CD4-positive, CD25-positive, alpha-beta regulatory T cell (primary cell): Measurements from ENCODE around the gene GOLT1A. TPM values are rescaled to one million over a fixed set of nuclear protein-coding genes. Genes with fewer than 3 reads are reported as not detected.

Source experiments
- ATAC-seq, 2 donors: fragments of 150-1000 bp; cut with Tn5 transposase; one replicate each; pipeline ENCODE4 v1.10.0; 2021; ENCODE audit warnings: low read depth in 2 of 2, moderate number of reproducible peaks in 2 of 2, moderate library complexity in 1 of 2
- DNase-seq, 3 donors: peaks; one replicate each; pipeline versions ENCODE4 v3.0.0 to v3.0.0-alpha.2; 2012 to 2022; ENCODE audit warnings: mixed read lengths in 1 of 3
- H3K27ac ChIP-seq: one replicate; pipeline ENCODE4 v1.7.0; 2013; ENCODE audit warnings: mild to moderate bottlenecking, low read length; ENCODE audit not compliant: insufficient read depth, poor library complexity, severe bottlenecking
- H3K27me3 ChIP-seq: one replicate; pipeline ENCODE4 v1.7.0; 2013; ENCODE audit warnings: low read length; ENCODE audit not compliant: control insufficient read depth, insufficient read depth
- H3K36me3 ChIP-seq: one replicate; pipeline ENCODE4 v1.7.0; 2013; ENCODE audit warnings: mild to moderate bottlenecking, low read length, moderate library complexity; ENCODE audit not compliant: control insufficient read depth, insufficient read depth
- H3K4me1 ChIP-seq: 2 replicates; pipeline ENCODE4 v1.7.0; 2013; ENCODE audit warnings: mild to moderate bottlenecking, low read length; ENCODE audit not compliant: insufficient read depth, control insufficient read depth, poor library complexity, severe bottlenecking
- H3K4me3 ChIP-seq: one replicate; pipeline ENCODE4 v1.7.0; 2013; ENCODE audit warnings: low read depth, mild to moderate bottlenecking, low read length, moderate library complexity
- H3K9me3 ChIP-seq, 2 experiments: 1 replicate in 1 of 2; 2 replicates in 1 of 2; pipeline ENCODE4 v1.7.0; 2013; ENCODE audit warnings: low read length in 2 of 2, mild to moderate bottlenecking in 1 of 2, moderate library complexity in 1 of 2; ENCODE audit not compliant: control insufficient read depth in 2 of 2
- H3K27ac Mint-ChIP-seq, 3 donors: one replicate each; pipeline ENCODE4 v1.8.0; 2020 to 2022; ENCODE audit warnings: mild to moderate bottlenecking in 3 of 3, mixed read lengths in 3 of 3, moderate library complexity in 2 of 3
- H3K27me3 Mint-ChIP-seq: one replicate; pipeline ENCODE4 v1.8.0; 2022; ENCODE audit warnings: mild to moderate bottlenecking, mixed read lengths
- H3K36me3 Mint-ChIP-seq: one replicate; pipeline ENCODE4 v1.8.0; 2020; ENCODE audit warnings: mixed read lengths
- H3K4me1 Mint-ChIP-seq, 4 donors: one replicate each; pipeline ENCODE4 v1.8.0; 2020 to 2022; ENCODE audit warnings: mixed read lengths in 4 of 4, mild to moderate bottlenecking in 1 of 4
- H3K4me3 Mint-ChIP-seq, 4 donors: one replicate each; pipeline ENCODE4 v1.8.0; 2020 to 2022; ENCODE audit warnings: mild to moderate bottlenecking in 4 of 4, mixed read lengths in 4 of 4, moderate library complexity in 3 of 4
- H3K9me3 Mint-ChIP-seq, 7 donors: one replicate each; pipeline ENCODE4 v1.8.0; 2020 to 2022; ENCODE audit warnings: mixed read lengths in 7 of 7, mild to moderate bottlenecking in 3 of 7, moderate library complexity in 2 of 7
- polyA plus RNA-seq, 4 donors: library from polyadenylated mRNA; unstranded; fragments of 300-500 nt; fragmentation: Illumina TruSeq; gene quantifications; one replicate each; pipeline ENCODE4 v1.2.3, GENCODE V29; 2021
- total RNA-seq: library from RNA; stranded (reverse); gene quantifications from one replicate; pipeline ENCODE4 v1.2.3, GENCODE V29; 2022

Gene GOLT1A, protein sequence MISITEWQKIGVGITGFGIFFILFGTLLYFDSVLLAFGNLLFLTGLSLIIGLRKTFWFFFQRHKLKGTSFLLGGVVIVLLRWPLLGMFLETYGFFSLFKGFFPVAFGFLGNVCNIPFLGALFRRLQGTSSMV
- total RNA-seq (not detected), polyA plus RNA-seq (not detected)

DNA sequence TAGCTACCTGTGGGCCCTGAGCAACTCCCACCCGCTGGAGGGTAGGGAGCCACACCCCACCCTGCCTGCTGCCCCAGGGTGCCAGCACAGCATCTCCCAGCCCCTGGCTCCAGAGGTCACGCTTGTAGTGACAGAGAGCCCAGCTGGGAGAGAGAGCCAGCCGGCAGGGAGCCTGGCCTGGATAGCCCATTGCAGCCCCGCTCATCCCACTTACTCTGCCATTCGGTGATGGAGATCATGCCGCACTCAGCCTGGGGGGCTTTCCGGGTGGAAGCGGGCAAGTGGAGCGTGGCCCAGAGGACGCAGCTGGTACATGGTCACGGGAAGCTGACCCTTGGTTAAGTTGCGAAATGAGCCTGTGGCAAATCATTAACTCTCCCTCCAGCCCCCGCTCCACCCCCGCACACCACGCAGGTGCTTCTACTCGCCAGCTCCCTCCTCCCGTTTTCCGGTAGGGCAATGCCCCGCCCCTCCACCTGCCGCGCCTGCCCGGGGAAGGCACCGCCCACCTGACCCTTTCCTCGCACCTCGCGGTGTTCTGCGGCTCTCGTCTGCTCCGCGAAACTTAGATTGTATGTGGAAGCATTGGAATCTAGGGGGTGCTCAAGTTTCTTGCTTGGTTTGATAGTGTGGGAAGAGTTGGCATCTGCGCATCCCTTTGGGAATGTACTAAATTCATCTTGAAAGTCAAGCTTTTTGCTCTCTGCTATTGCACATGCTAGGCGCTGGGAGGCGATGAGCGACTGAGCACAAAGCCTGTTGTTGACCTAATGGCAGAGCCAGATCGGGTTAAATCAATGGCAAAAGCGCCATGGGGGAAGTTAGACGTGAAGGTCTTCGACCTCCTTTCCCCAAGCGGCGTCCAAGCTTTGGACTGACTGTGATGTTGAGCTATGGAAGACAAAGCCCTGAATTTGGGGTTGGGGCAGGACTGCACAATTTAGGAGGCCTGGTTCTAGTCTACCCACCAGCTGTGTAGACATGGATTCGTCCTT lies at the start of gene GOLT1A:
Gene GOLT1A (minus strand): TSS at position 321 of the 995 bp plus-strand sequence. CDS start 82 bp downstream, at position 239.
- H3K36me3 Mint-ChIP-seq, result peaks cover 4% of the 10 kb centered on the region
- peaks cover 6% of the 10 kb centered on the region for H3K27me3 ChIP-seq
- H3K27me3 Mint-ChIP-seq, result peaks cover 33% of the 10 kb centered on the region
- DNase-seq (peak in 2 of 3 donors; percentile 10 to 42), ATAC-seq (peak in 1 of 2 donors; percentile 40)
- H3K36me3 ChIP-seq, result no peaks in the 10 kb centered on the region
- no peak within 1 kb of the TSS for H3K27ac ChIP-seq
- peaks cover 0 to 3% (median 0%) of the 10 kb centered on the region in 7 donors for H3K9me3 Mint-ChIP-seq
- no peaks in the 10 kb centered on the region for H3K4me1 ChIP-seq
- no peaks in the 10 kb centered on the region for H3K9me3 ChIP-seq
- peaks cover 0 to 8% (median 5%) of the 10 kb centered on the region in 4 donors for H3K4me1 Mint-ChIP-seq
- H3K4me3 Mint-ChIP-seq, result peak within 1 kb of the TSS in 3 of 4 donors; percentile 42 to 65 (median 65)
- peak within 1 kb of the TSS in 1 of 3 donors; percentile 52 for H3K27ac Mint-ChIP-seq
- H3K4me3 ChIP-seq, result no peak within 1 kb of the TSS

DNA sequence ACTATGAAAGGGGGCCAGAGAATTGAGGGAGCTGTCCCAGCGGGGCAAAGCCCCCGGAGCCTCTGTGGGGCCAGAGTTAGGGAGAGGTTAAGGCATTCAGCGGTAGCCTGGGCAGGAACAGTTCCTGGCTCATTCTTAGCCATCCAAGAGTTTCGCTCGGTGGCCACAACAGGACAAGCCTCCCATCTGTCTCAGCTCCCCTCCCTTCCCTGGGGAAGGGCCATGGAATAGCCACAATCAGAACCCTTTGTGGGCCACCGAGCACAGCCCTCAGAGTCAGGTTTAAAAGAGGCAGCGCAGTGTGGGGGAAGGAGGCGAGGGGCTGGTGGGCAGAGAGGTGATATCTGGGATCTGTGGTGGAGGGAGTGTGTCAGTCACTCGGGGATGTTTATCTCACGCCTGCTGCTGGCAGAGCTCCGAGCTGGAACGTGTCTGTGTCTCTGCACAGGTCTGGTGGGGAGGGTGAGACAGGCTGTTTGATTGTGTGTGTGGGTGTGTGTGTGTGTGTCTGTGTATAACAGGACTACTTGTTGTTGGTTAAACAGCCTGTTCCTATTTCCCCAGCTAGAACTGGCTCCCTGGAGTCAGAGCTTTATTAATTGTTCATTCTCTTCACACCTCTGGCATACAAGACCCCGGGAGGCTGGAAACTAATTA lies 49.6 kb upstream of the GOLT1A start:
- no peaks in the 10 kb centered on the region for H3K36me3 ChIP-seq
- DNase-seq (no peak), ATAC-seq (no peak)
- no peaks in the 10 kb centered on the region for H3K27me3 ChIP-seq
- H3K9me3 Mint-ChIP-seq, result peaks cover 0 to 1% (median 0%) of the 10 kb centered on the region in 7 donors
- no peak overlapping the region for H3K4me3 Mint-ChIP-seq
- H3K27ac Mint-ChIP-seq, result no peak overlapping the region
- H3K27ac ChIP-seq, result no peak overlapping the region
- no peaks in the 10 kb centered on the region for H3K9me3 ChIP-seq
- H3K4me1 ChIP-seq, result no peaks in the 10 kb centered on the region
- peaks cover 12% of the 10 kb centered on the region for H3K27me3 Mint-ChIP-seq
- H3K36me3 Mint-ChIP-seq, result no peaks in the 10 kb centered on the region
- no peaks in the 10 kb centered on the region for H3K4me1 Mint-ChIP-seq
- no peak overlapping the region for H3K4me3 ChIP-seq

DNA sequence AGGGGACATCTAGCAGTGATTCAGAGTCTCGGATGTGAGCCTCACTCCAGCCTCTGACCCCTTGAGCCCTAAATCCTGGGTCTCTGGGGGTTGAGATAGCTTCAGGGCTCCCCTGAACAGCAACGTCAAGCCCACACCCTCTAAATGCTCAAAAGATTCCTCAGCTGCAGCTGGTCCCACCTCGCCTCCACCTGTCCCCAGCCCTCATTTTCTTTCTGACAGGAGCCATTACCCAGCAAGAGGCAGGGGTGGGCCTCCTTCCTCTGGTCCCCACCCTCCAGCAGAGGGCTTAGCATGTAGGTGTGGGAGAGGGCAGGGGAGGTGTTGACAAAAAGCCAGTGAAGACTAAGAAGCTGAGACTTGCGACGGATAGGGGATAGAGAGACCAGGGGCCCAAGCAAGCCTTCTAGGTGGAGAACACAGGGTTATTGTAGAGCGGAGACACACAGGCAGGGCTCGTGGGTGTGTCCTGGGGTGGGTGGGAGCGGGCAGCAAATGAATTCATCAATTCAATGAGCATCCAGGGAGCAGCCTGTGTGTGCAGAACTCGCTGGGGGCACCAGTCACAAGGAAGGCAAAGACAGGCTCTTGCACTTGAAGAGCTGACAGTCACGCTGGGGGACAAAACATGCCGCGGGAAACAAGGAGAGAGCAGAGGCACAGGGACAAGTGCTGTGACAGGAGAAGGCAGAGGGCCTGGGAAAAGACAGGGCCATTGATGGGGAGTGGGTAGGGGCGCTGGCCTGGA lies 48.9 kb upstream of the GOLT1A start:
- H3K36me3 ChIP-seq, result no peaks in the 10 kb centered on the region
- no peak overlapping the region for H3K4me3 ChIP-seq
- H3K27ac Mint-ChIP-seq, result no peak overlapping the region
- no peak overlapping the region for H3K4me3 Mint-ChIP-seq
- no peak overlapping the region for H3K27ac ChIP-seq
- no peaks in the 10 kb centered on the region for H3K9me3 ChIP-seq
- H3K27me3 ChIP-seq, result no peaks in the 10 kb centered on the region
- H3K9me3 Mint-ChIP-seq, result peaks cover 0 to 1% (median 0%) of the 10 kb centered on the region in 7 donors
- peaks cover 12% of the 10 kb centered on the region for H3K27me3 Mint-ChIP-seq
- no peaks in the 10 kb centered on the region for H3K4me1 Mint-ChIP-seq
- H3K4me1 ChIP-seq, result no peaks in the 10 kb centered on the region
- no peaks in the 10 kb centered on the region for H3K36me3 Mint-ChIP-seq
- DNase-seq (no peak), ATAC-seq (no peak)

DNA sequence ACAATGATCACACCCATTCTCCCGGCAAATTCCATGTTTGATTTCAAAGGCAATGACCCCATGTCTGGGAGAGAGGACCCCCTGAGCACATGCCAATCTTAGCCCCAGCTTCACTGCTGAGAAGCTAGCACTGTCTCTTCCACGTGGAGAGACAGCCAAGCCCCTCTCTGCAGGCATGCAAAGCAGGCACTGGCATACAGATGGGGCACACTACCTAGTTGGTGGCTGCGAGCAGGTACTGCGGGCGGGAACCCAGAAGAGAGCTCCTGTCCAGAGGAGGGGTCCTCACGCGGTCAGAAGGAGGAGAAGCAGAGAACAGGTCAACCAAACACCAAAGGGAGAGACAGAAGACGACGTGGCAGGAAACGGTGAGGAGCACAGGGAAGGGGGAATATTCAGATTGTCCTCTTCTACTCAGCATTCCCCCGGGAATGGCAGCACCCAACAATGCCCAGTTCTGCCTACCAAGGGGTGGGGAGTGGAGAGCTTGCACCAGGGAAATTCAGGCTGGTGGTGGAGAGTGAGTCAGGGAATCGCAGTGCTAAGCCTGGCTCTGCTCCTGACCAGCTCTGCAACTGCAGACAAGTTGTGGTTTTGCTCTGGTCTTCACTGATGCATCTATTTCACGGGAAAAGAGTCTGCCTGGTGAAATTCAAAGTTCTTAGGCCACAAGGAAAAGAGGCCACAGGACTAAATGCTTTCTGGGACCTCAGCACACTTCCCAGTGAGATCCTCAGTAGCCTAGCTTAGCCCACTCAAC lies 48.1 kb upstream of the GOLT1A start:
- Mint-ChIP-seq H3K27me3 (peaks cover 12% of the 10 kb centered on the region), H3K4me3 (no peak overlapping the region), H3K36me3 (no peaks in the 10 kb centered on the region), H3K4me1 (no peaks in the 10 kb centered on the region), H3K9me3 (peaks cover 0 to 1% (median 0%) of the 10 kb centered on the region in 7 donors), H3K27ac (no peak overlapping the region)
- H3K9me3 ChIP-seq, result no peaks in the 10 kb centered on the region
- no peak overlapping the region for H3K4me3 ChIP-seq
- no peaks in the 10 kb centered on the region for H3K27me3 ChIP-seq
- DNase-seq, result no peak
- no peaks in the 10 kb centered on the region for H3K4me1 ChIP-seq
- H3K27ac ChIP-seq, result no peak overlapping the region
- no peak for ATAC-seq
- H3K36me3 ChIP-seq, result no peaks in the 10 kb centered on the region

- peaks cover 0 to 1% (median 0%) of the 10 kb centered on the region in 7 donors for H3K9me3 Mint-ChIP-seq
- H3K27me3 Mint-ChIP-seq, result peaks cover 12% of the 10 kb centered on the region
- Histone ChIP-seq H3K27ac (no peak overlapping the region), H3K36me3 (no peaks in the 10 kb centered on the region), H3K4me3 (no peak overlapping the region), H3K4me1 (no peaks in the 10 kb centered on the region), H3K9me3 (no peaks in the 10 kb centered on the region), H3K27me3 (no peaks in the 10 kb centered on the region)
- no peak overlapping the region for H3K4me3 Mint-ChIP-seq
- H3K4me1 Mint-ChIP-seq, result no peaks in the 10 kb centered on the region
- DNase-seq (no peak), ATAC-seq (no peak)
- H3K36me3 Mint-ChIP-seq, result no peaks in the 10 kb centered on the region
- H3K27ac Mint-ChIP-seq, result no peak overlapping the region
Measured at GRCh38 chr1:204261266-204261665, 47.5 kb upstream of the GOLT1A start.

DNA sequence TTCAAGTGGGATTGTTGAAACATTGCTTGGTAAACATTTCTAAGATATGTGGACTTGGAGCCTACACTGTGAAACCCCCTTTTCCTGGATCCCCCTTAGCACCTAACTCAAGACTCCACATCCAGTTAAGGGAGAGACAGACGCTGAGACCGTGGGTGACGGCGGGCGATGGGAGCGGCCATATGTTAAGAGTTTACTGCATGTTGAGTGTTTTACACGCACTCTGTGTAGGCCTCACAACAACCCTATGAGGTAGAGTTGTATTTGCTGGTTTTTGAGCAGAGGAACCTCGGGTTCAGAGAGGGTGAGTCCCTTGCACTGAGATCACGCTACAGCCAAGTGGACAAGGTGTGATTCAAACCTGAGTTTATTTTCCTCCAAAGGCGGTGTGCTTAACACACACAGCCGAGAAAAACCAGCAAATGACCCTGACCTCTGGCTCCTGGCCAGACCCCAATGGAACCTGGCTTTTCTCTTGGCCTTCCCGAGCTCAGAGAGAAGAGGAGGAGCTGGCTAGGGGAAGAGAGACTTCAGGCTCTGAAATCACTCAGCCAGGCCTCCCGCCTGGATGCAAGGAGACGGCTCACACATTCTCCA lies 46.9 kb upstream of the GOLT1A start:
- Mint-ChIP-seq H3K4me1 (no peaks in the 10 kb centered on the region), H3K27ac (no peak overlapping the region), H3K4me3 (no peak overlapping the region), H3K27me3 (peaks cover 16% of the 10 kb centered on the region), H3K36me3 (no peaks in the 10 kb centered on the region), H3K9me3 (peaks cover 0 to 1% (median 0%) of the 10 kb centered on the region in 7 donors)
- no peak for ATAC-seq
- no peaks in the 10 kb centered on the region for H3K9me3 ChIP-seq
- no peaks in the 10 kb centered on the region for H3K27me3 ChIP-seq
- H3K4me3 ChIP-seq, result no peak overlapping the region
- no peaks in the 10 kb centered on the region for H3K4me1 ChIP-seq
- no peak for DNase-seq
- H3K27ac ChIP-seq, result no peak overlapping the region
- H3K36me3 ChIP-seq, result no peaks in the 10 kb centered on the region
